Calu3 (cell line): ENCODE measurements around the gene CUBN. TPM values are rescaled to one million over a fixed set of nuclear protein-coding genes. Genes with fewer than 3 reads are reported as not detected.

Source experiments
- BruUV-seq: library from RNA; stranded (reverse); fragments of 400-500 nt; replicated peaks from 2 replicates; lab custom pipeline; 2021; lab: Mats Ljungman, UMichigan
- CTCF ChIA-PET: fragments of 300-600 bp; sonication (Branson Sonifier 250); formaldehyde crosslinking; loops from one replicate; lab custom pipeline; 2022; ENCODE audit warnings: antibody characterized with exemption; lab: Charles Lee
- DNase-seq: peaks from one replicate; pipeline ENCODE4 v3.0.0; 2022
- H3K27ac Mint-ChIP-seq: one replicate; pipeline ENCODE4 v1.8.0; 2022; ENCODE audit warnings: mixed read lengths; ENCODE audit not compliant: unreplicated experiment
- H3K27me3 Mint-ChIP-seq: one replicate; pipeline ENCODE4 v1.8.0; 2022; ENCODE audit warnings: mixed read lengths; ENCODE audit not compliant: unreplicated experiment
- H3K36me3 Mint-ChIP-seq: one replicate; pipeline ENCODE4 v1.8.0; 2022; ENCODE audit warnings: mild to moderate bottlenecking, moderate library complexity, mixed read lengths; ENCODE audit not compliant: insufficient read depth, unreplicated experiment
- H3K4me1 Mint-ChIP-seq: one replicate; pipeline ENCODE4 v1.8.0; 2022; ENCODE audit warnings: mild to moderate bottlenecking, low read depth, mixed read lengths; ENCODE audit not compliant: unreplicated experiment
- H3K4me3 Mint-ChIP-seq: one replicate; pipeline ENCODE4 v1.8.0; 2022; ENCODE audit warnings: mild to moderate bottlenecking, low read depth, moderate library complexity, mixed read lengths; ENCODE audit not compliant: unreplicated experiment
- H3K9me3 Mint-ChIP-seq: one replicate; pipeline ENCODE4 v1.8.0; 2022; ENCODE audit warnings: low read depth, mixed read lengths; ENCODE audit not compliant: unreplicated experiment
- intact Hi-C: fragments of 100-400 bp; cut with micrococcal nuclease; formaldehyde crosslinking; loops from one replicate; pipeline ENCODE4 v1.10.0; 2022; ENCODE audit not compliant: unreplicated experiment
- total RNA-seq: library from RNA; stranded (reverse); gene quantifications from 2 replicates; pipeline ENCODE4 v1.2.3, GENCODE V29; 2022
- TF ChIP-seq, protein P1 (sequence below): fragments of 200-600 bp; IDR thresholded peaks from one replicate; pipeline ENCODE4 v1.8.0; 2022; ENCODE audit warnings: antibody characterized with exemption; ENCODE audit not compliant: unreplicated experiment

The CUBN gene
- total RNA-seq, 1 experiment from 2014 or later, result 0.92 TPM

DNA sequence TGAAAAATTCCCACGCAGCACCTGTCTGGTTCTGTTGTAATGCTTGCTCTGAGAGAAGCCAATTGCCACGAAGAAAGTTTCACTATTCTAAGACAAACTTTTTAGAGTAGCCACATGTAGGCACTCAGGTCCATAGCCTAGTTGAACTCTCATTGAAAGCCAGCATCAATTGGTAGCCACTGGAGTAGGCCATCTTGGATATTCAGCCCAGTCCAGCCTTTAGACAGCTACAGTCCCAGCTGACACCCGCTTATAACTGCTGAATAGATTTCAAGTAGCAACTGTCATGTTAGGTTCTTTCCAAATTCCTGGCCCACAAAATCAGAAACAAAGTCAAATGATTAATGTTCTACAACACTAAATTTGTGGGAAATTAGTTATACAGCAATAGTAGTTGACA lies 31.6 kb downstream of the CUBN start:
- Mint-ChIP-seq H3K27me3 (no peaks in the 10 kb centered on the region), H3K36me3 (no peaks in the 10 kb centered on the region), H3K4me1 (peaks cover 17% of the 10 kb centered on the region), H3K9me3 (no peaks in the 10 kb centered on the region), H3K4me3 (no peak overlapping the region), H3K27ac (no peak overlapping the region)
- intact Hi-C loops, result no loop called here
- no peak for DNase-seq
- BruUV-seq, result no TSS peak
- TF ChIP-seq, protein P1, sequence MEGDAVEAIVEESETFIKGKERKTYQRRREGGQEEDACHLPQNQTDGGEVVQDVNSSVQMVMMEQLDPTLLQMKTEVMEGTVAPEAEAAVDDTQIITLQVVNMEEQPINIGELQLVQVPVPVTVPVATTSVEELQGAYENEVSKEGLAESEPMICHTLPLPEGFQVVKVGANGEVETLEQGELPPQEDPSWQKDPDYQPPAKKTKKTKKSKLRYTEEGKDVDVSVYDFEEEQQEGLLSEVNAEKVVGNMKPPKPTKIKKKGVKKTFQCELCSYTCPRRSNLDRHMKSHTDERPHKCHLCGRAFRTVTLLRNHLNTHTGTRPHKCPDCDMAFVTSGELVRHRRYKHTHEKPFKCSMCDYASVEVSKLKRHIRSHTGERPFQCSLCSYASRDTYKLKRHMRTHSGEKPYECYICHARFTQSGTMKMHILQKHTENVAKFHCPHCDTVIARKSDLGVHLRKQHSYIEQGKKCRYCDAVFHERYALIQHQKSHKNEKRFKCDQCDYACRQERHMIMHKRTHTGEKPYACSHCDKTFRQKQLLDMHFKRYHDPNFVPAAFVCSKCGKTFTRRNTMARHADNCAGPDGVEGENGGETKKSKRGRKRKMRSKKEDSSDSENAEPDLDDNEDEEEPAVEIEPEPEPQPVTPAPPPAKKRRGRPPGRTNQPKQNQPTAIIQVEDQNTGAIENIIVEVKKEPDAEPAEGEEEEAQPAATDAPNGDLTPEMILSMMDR, result no peak
- CTCF ChIA-PET, result no interaction called here

DNA sequence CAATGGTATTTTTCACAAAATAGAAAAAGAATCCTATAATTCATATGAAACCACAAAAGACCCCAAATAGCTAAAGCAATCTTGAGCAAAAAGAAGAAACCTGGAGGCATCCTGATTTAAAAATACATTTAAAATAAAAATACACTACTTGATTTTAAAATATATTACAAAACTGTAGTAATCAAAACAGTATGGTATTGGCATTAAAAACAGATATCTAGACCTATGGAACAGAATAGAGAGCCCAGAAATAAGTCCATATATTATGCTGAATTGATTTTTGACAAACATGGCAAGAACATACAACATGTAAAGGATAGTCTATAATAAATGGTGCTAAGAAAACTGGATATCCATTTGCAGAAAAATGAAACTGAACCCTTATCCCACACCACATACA lies 34.8 kb downstream of the CUBN start:
- Mint-ChIP-seq H3K36me3 (no peaks in the 10 kb centered on the region), H3K9me3 (peaks cover 3% of the 10 kb centered on the region), H3K4me3 (no peak overlapping the region), H3K4me1 (no peaks in the 10 kb centered on the region), H3K27ac (no peak overlapping the region), H3K27me3 (no peaks in the 10 kb centered on the region)
- TF ChIP-seq, protein P1, result no peak
- BruUV-seq, result no TSS peak
- CTCF ChIA-PET, result no interaction called here
- DNase-seq, result no peak
- intact Hi-C loops, result no loop called here

DNA sequence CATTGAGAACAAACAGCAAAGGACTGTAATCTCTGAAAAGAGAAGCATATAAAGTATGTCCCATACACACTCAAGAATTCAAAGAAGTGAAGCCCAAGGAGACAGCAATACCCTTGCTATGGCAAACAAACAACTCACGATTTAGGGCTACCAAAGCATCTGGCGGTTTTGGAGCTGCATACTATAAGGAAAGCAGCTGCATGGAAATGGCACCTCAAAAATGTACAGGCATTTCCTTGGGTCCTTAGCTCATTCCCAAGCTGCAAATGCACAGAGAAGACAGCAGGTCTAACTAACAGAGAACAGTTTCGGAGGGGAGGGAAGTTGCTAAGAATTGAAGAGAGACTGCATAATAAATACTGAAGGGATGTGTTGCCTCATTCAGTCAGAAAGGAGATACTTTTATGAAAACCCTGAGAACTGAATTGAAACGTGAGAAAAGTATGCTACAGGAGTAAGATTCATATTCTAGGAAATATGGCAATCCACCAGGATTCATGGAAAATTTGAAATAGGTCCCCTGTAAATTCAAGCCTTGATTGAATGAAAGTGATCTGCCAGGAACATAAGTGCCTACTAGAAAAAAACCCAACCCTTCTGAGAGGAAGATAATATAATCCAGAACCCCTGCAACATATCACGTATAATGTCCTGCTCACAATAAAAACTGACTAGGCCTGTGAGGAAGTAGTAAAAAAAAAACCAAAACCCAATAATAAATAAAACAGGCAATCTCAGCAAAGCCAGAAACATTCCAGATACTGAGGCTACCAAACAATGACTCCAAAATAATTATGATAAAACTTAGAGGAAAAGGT lies 36.4 kb downstream of the CUBN start:
- DNase-seq, result no peak
- Mint-ChIP-seq H3K27me3 (no peaks in the 10 kb centered on the region), H3K4me3 (no peak overlapping the region), H3K36me3 (no peaks in the 10 kb centered on the region), H3K4me1 (no peaks in the 10 kb centered on the region), H3K9me3 (peaks cover 3% of the 10 kb centered on the region), H3K27ac (no peak overlapping the region)
- CTCF ChIA-PET, result no interaction called here
- TF ChIP-seq, protein P1, result no peak
- no TSS peak for BruUV-seq
- intact Hi-C loops, result no loop called here

DNA sequence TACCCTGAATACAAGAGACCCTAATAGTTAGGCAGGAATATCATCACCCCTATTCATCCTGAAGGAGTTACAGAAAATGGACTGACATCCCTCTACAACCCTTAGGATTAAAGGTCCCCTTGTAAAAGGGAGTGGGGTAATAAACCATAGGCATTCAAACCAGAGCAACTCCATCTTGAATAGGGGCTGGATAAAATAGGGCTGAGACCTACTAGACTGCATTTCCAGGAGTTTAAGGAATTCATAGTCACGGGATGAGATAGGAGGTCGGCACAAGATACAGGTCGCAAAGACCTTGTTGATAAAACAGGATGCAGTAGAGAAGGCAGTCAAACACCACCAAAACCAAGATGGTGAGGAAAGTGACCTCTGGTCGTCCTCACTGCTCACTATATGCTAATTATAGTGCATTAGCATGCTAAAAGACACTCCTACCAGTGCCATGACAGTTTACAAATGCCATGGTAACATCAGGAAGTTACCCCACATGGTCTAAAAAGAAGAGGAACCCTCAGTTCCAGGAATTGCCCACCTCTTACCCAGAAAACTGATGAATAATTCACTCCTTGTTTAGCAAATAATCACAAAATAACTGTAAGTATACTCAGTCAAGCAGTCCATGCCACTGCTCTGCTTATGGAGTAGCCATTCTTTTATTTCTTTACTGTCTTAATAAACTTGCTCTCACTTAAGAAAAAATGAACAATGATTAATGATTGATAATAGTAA lies 37.2 kb downstream of the CUBN start:
- no TSS peak for BruUV-seq
- intact Hi-C loops, result no loop called here
- H3K9me3 Mint-ChIP-seq, result peaks cover 3% of the 10 kb centered on the region
- no peaks in the 10 kb centered on the region for H3K27me3 Mint-ChIP-seq
- H3K27ac Mint-ChIP-seq, result no peak overlapping the region
- H3K4me3 Mint-ChIP-seq, result no peak overlapping the region
- H3K36me3 Mint-ChIP-seq, result no peaks in the 10 kb centered on the region
- CTCF ChIA-PET, result no interaction called here
- TF ChIP-seq, protein P1, result no peak
- DNase-seq, result no peak
- no peaks in the 10 kb centered on the region for H3K4me1 Mint-ChIP-seq
